IMR-90 (cell line): Measurements from ENCODE around the gene SGSM2.

Source experiments
- CEBPB ChIP-seq: IDR thresholded peaks from 2 replicates; pipeline ENCODE4 v1.6.1; 2012; ENCODE audit warnings: low read depth, low read length, improper control_type of control experiment
- CTCF ChIP-seq: conservative IDR thresholded peaks from 2 replicates; pipeline ENCODE4 v1.5.1; 2012; ENCODE audit warnings: mild to moderate bottlenecking, low read depth, low read length, improper control_type of control experiment
- ELK1 ChIP-seq: fragments of 150-350 bp; IDR thresholded peaks from 2 replicates; pipeline ENCODE4 v1.6.1; 2016; ENCODE audit warnings: low read depth, mild to moderate bottlenecking, low read length, moderate library complexity, borderline replicate concordance
- MAFK ChIP-seq: IDR thresholded peaks from 2 replicates; pipeline ENCODE4 v1.6.1; 2012; ENCODE audit warnings: low read depth, low read length, improper control_type of control experiment
- MAZ ChIP-seq: IDR thresholded peaks from 2 replicates; pipeline ENCODE4 v1.6.1; 2012; ENCODE audit warnings: low read depth, mild to moderate bottlenecking, low read length, improper control_type of control experiment, moderate library complexity, borderline replicate concordance
- POLR2A ChIP-seq: IDR thresholded peaks from 2 replicates; pipeline ENCODE4 v1.6.1; 2012; ENCODE audit warnings: mild to moderate bottlenecking, low read depth, low read length
- RAD21 ChIP-seq: IDR thresholded peaks from 2 replicates; pipeline ENCODE4 v1.6.1; 2012; ENCODE audit warnings: low read length, improper control_type of control experiment
- SMC3 ChIP-seq: fragments of 150-350 bp; IDR thresholded peaks from 2 replicates; pipeline ENCODE4 v1.6.1; 2016; ENCODE audit warnings: low read depth, mild to moderate bottlenecking, antibody characterized with exemption, low read length, moderate library complexity
- USF2 ChIP-seq: fragments of 150-350 bp; IDR thresholded peaks from 2 replicates; pipeline ENCODE4 v1.6.1; 2017; ENCODE audit warnings: mild to moderate bottlenecking, antibody characterized with exemption, low read length, low read depth

GRCh38 chr17:2346475-2346874 is 9.2 kb downstream of the SGSM2 start:
- TF ChIP-seq CTCF = no peak
- TF ChIP-seq MAZ = no peak
- TF ChIP-seq USF2 = no peak
- no peak for TF ChIP-seq ELK1
- TF ChIP-seq MAFK = no peak
- no peak for TF ChIP-seq SMC3
- TF ChIP-seq POLR2A = no peak
- no peak for TF ChIP-seq RAD21
- no peak for TF ChIP-seq CEBPB
